Tibial nerve (tissue), 4 donors: Measurements from ENCODE around the gene COPS2. TPM values are rescaled to one million over a fixed set of nuclear protein-coding genes. Genes with fewer than 3 reads are reported as not detected.
"Not testable (repeated sequence)": the region's sequence is repeated elsewhere in the genome, so short reads cannot be mapped to it uniquely, and the experiment has no call there.

Experiments used
- DNase-seq, 2 donors: peaks; one replicate each; pipeline ENCODE4 v3.0.0-alpha.2; 2019; ENCODE audit warnings: low spot score in 2 of 2
- H3K27ac ChIP-seq, 4 donors: fragments of 200-600 bp; sonication (generic) in 3 of 4; one replicate each; pipeline ENCODE4 v1.5.1; 2017 to 2019; ENCODE audit warnings: mild to moderate bottlenecking in 1 of 4
- H3K27me3 ChIP-seq, 2 donors: fragments of 200-600 bp; sonication (generic) in 1 of 2; one replicate each; pipeline versions ENCODE4 v1.5.1 to v1.6.0; 2017 to 2019
- H3K36me3 ChIP-seq, 3 donors: fragments of 200-600 bp; sonication (generic); one replicate each; pipeline ENCODE4 v1.5.1; 2018 to 2019
- H3K4me1 ChIP-seq, 4 donors: fragments of 200-600 bp; sonication (generic) in 3 of 4; one replicate each; pipeline ENCODE4 v1.5.1; 2017 to 2019
- H3K4me3 ChIP-seq, 4 donors: fragments of 200-600 bp; sonication (generic) in 3 of 4; one replicate each; pipeline ENCODE4 v1.5.1; 2017 to 2019; ENCODE audit warnings: mild to moderate bottlenecking in 1 of 4, moderate library complexity in 1 of 4
- H3K9me3 ChIP-seq, 4 donors: fragments of 200-600 bp; sonication (generic) in 3 of 4; one replicate each; pipeline ENCODE4 v1.5.1; 2017 to 2019
- EP300 ChIP-seq, 2 donors: sonication (generic); formaldehyde crosslinking; IDR thresholded peaks; one replicate each; pipeline ENCODE4 v1.6.1; 2017; ENCODE audit warnings: antibody characterized with exemption in 2 of 2, mild to moderate bottlenecking in 1 of 2
- POLR2A ChIP-seq, 2 donors: fragments of 450-650 bp; IDR thresholded peaks; one replicate each; pipeline ENCODE4 v1.6.1; 2017; ENCODE audit warnings: antibody characterized with exemption in 2 of 2, mild to moderate bottlenecking in 2 of 2, moderate library complexity in 2 of 2
- WGBS, 2 donors: methylation state at CpG; one replicate each; pipeline ENCODE4 v1.1.5; 2018; 5-methylcytosine and 5-hydroxymethylcytosine counted together
- total RNA-seq, 4 donors: library from RNA; depleted of rRNA; stranded (reverse); fragments of >200 nt; gene quantifications; one replicate each; pipeline ENCODE4 v1.1.0, GENCODE V29; 2016
- TF ChIP-seq, protein P1 (sequence below), 5 experiments: fragments of 200-600 bp in 3 of 5; fragments of 450-650 bp in 2 of 5; sonication (generic) in 3 of 5; IDR thresholded peaks; one replicate each; pipeline ENCODE4 v1.5.1; 2016 to 2019; ENCODE audit warnings: antibody characterized with exemption in 5 of 5, mild to moderate bottlenecking in 3 of 5, moderate library complexity in 2 of 5

The COPS2 gene
- total RNA-seq, 4 donors from 2014 or later, result 57.1 to 88.5 (median 67.7) TPM

DNA sequence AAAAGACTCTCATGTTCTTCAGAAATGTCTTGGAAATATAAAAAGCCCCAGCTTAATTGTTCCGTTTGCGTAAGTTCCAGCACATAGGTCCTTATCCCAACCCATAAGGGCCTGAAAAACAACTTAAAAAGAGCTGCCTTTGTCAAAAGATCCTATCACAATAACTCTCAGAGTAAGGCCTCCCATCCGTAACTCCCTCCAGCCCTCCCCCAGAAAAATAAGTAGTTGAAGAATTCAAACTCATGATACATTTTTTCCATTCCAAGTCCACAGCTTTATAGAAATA lies 71.2 kb downstream of the COPS2 start:
- 54 to 70% methylated on average over 3 of the region's 3 CpGs for WGBS, 2 donors
- TF ChIP-seq POLR2A (IDR thresholded peaks at IDR 0.05) (no peak), EP300 (IDR thresholded peaks at IDR 0.05) (no peak)
- TF ChIP-seq, protein P1, sequence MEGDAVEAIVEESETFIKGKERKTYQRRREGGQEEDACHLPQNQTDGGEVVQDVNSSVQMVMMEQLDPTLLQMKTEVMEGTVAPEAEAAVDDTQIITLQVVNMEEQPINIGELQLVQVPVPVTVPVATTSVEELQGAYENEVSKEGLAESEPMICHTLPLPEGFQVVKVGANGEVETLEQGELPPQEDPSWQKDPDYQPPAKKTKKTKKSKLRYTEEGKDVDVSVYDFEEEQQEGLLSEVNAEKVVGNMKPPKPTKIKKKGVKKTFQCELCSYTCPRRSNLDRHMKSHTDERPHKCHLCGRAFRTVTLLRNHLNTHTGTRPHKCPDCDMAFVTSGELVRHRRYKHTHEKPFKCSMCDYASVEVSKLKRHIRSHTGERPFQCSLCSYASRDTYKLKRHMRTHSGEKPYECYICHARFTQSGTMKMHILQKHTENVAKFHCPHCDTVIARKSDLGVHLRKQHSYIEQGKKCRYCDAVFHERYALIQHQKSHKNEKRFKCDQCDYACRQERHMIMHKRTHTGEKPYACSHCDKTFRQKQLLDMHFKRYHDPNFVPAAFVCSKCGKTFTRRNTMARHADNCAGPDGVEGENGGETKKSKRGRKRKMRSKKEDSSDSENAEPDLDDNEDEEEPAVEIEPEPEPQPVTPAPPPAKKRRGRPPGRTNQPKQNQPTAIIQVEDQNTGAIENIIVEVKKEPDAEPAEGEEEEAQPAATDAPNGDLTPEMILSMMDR (IDR thresholded peaks at IDR 0.05), result no peak
- Histone ChIP-seq H3K9me3 (no peaks in the 10 kb centered on the region), H3K4me1 (peaks cover 0 to 37% (median 2%) of the 10 kb centered on the region in 4 donors), H3K27me3 (no peaks in the 10 kb centered on the region), H3K27ac (peak overlapping the region in 3 of 4 donors; percentile 21 to 76 (median 67)), H3K36me3 (no peaks in the 10 kb centered on the region), H3K4me3 (no peak overlapping the region)
- no peak for DNase-seq

DNA sequence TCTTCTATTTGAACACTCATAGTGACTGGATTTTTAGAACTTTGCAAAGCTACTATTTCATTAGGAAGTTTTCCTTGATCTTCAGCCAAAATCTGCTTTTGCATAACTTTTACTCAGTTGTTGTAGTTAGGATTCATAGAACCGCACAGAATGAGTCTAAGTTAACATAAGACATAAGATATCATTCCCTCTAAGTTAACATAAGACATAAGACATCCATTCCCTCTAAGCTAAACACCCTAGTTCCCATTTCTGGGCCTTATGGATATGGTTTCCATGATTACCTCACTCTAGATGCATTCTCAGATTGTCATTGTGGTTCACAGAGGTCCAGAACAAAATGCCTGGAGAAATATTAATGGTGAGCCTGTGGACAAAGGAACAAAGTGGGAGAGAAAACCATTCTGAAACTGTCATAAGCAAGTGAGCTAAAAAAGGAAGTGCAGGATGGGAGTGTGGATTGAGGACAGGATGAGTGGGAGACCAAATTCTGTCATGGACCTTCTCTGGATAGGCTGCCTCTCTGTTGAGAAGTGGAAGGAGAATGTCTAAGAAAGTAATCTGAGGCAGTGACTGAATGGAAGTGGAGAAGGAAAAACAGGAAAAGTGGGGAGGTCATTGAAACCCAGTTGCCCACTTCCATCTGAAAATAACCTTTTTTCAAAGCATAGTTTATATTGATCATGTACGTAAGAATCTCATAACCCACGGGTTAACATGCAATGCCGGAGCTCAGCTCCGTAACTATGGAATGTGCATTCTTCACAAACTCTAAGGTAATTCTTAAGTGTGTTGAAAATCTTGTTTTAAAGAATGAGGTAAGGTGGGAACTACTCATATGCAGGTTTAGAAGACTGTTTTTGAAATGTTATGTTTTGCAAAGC lies 71.8 kb downstream of the COPS2 start:
- TF ChIP-seq EP300 (IDR thresholded peaks at IDR 0.05), result no peak
- TF ChIP-seq, protein P1 (IDR thresholded peaks at IDR 0.05), result no peak
- no peak for TF ChIP-seq POLR2A (IDR thresholded peaks at IDR 0.05)
- H3K4me3 ChIP-seq, result no peak overlapping the region
- H3K27ac ChIP-seq, result peak overlapping the region in 3 of 4 donors; percentile 21 to 76 (median 67)
- DNase-seq, result no peak
- peaks cover 0 to 32% (median 2%) of the 10 kb centered on the region in 4 donors for H3K4me1 ChIP-seq
- H3K36me3 ChIP-seq, result no peaks in the 10 kb centered on the region
- WGBS, 2 donors, result 68 to 75% methylated on average over 5 of the region's 5 CpGs
- H3K27me3 ChIP-seq, result no peaks in the 10 kb centered on the region
- H3K9me3 ChIP-seq, result no peaks in the 10 kb centered on the region

DNA sequence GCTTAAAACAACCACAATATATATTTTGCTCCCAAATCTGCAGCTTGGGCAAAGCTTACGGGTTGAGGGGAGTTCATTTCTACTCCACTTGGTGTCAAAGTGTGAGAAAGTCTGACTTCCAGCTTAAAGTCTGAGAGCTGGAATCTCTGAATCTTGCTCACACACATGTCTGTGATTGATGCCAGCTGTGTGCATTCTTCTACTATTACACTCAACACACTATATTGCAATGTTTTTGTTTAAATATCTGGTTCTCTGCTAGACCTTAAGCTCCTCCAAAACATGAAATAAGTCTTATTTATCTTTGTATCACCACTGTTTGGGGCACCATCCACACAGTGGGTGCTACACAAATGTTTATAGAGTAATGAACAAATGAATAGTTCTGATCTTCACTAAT lies 72.4 kb downstream of the COPS2 start:
- H3K4me1 ChIP-seq, result peaks cover 0 to 25% (median 2%) of the 10 kb centered on the region in 4 donors
- no peaks in the 10 kb centered on the region for H3K36me3 ChIP-seq
- H3K27me3 ChIP-seq, result no peaks in the 10 kb centered on the region
- 81 to 91% methylated on average over 1 of the region's 1 CpG for WGBS, 2 donors
- no peak overlapping the region for H3K4me3 ChIP-seq
- no peaks in the 10 kb centered on the region for H3K9me3 ChIP-seq
- TF ChIP-seq, protein P1 (IDR thresholded peaks at IDR 0.05), result no peak
- no peak for TF ChIP-seq POLR2A (IDR thresholded peaks at IDR 0.05)
- DNase-seq, result no peak
- peak overlapping the region in 2 of 4 donors; percentile 61 to 67 for H3K27ac ChIP-seq

DNA sequence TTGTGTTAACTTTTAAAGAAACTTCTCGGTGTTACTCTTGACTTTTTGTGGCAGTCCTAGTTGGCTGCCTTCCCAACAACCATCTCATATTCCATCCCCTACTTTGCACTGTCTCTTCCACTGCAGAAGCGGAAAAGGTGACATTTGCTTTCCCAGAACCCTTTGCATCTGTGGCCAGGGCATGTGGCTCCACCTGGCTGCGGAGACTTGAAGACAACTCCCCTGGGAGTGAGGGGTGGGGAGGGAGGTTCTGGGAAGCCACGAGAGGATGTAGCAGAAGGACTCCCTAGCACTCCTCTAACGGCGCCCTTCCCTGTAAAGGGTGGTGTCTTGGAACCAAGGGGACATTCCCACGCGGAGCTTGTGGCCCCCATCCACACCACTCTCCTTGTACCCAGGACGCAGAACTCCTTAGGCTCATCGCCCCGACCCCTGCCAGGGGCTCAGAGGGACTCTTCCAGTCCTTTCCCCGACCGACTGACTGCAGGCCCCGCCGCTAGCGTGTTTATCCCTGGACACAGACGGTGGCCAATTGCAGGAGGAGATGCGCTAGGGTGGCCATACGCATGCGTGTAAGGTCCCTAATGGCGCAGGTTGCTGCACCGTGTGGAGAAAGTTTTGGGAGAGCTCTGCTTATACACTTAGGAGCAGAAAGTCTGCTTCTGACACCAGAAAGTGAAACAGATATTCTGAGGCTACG lies 75.9 kb downstream of the COPS2 start:
- TF ChIP-seq EP300 (IDR thresholded peaks at IDR 0.05) (no peak), POLR2A (IDR thresholded peaks at IDR 0.05) (no peak)
- TF ChIP-seq, protein P1 (IDR thresholded peaks at IDR 0.05), result no peak
- peaks cover 0 to 8% (median 0%) of the 10 kb centered on the region in 4 donors for H3K4me1 ChIP-seq
- H3K27me3 ChIP-seq, result no peaks in the 10 kb centered on the region
- no peak overlapping the region for H3K4me3 ChIP-seq
- WGBS, 2 donors, result 91 to 92% methylated on average over 23 of the region's 23 CpGs
- H3K36me3 ChIP-seq, result no peaks in the 10 kb centered on the region
- no peaks in the 10 kb centered on the region for H3K9me3 ChIP-seq
- no peak for DNase-seq
- no peak overlapping the region for H3K27ac ChIP-seq

DNA sequence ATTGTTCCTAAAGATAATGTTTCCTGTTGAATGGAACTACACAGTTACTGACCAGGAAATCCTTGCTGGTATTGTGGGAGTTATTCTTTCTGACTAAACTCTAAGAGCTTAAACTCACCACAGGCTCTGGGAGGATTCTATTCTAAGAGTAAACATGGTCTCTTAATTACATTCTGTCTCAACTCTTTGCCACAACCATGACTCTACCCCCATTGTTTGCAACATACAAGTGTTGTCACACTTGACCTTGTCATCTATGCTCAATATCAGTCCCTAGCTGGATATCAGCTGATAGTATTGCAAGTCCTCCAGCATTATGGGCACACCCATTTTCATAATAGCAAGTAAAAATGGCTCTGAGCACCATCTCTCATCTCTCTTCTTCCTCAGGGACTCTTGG lies 79.5 kb downstream of the COPS2 start:
- DNase-seq, result no peak
- no peak overlapping the region for H3K4me3 ChIP-seq
- no peak overlapping the region for H3K27ac ChIP-seq
- no peaks in the 10 kb centered on the region for H3K4me1 ChIP-seq
- no peak for TF ChIP-seq EP300 (IDR thresholded peaks at IDR 0.05)
- no peak for TF ChIP-seq POLR2A (IDR thresholded peaks at IDR 0.05)
- TF ChIP-seq, protein P1 (IDR thresholded peaks at IDR 0.05), result no peak
- no peaks in the 10 kb centered on the region for H3K36me3 ChIP-seq
- no peaks in the 10 kb centered on the region for H3K9me3 ChIP-seq
- no peaks in the 10 kb centered on the region for H3K27me3 ChIP-seq

DNA sequence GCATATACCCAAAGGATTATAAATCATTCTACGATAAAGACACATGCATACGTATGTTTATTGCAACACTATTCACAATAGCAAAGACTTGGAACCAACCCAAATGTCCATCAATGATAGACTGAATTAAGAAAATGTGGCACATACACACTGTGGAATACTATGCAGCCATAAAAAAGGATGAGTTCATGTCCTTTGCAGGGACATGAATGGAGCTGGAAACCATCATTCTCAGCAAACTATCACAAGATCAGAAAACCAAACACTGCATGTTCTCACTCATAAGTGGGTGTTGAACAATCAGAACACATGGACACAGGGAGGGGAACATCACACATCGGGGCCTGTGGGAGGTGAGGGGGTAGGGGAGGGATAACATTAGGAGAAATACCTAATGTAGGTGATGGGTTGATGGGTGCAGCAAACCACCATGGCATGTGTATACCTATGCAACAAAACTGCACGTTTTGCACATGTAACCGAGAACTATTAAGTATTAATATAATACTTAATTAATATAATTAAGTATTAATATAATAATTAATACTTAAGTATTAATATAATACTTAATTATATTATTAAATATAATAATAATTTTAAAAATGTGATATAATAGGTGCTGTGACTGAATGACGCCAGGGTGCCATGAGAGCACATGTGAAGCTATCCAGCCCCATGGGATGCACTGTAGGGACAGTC lies 80.7 kb downstream of the COPS2 start:
- not testable (repeated sequence) for H3K36me3 ChIP-seq, H3K9me3 ChIP-seq, H3K27ac ChIP-seq, H3K27me3 ChIP-seq, H3K4me3 ChIP-seq, H3K4me1 ChIP-seq, DNase-seq
- 78 to 84% methylated on average over 6 of the region's 6 CpGs for WGBS, 2 donors
